ENCODE data around the gene CD207. TPM values are rescaled to one million over a fixed set of nuclear protein-coding genes. Genes with fewer than 3 reads are reported as not detected.

The CD207 gene
- total RNA-seq, 4 donors from 2014 or later = not detected

DNA sequence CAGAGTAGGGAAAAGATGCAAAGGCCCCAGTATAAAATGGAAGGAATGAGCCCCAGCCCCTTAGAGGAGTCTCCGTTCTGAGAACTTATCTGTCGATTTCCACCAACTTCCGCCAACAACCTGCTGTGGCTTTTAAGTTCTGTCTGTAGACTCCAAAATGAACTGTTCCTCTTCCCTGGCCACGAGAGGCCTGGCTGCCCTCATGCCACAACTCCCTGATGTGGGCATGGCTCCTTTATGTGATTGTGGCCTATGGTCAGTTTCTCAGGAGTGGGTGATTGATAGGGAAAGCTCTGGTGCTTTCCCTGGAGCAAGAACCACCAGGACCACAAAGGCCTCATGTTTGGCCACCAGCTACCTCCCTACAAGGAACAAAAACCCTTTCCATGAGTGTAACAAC, 18.8 kb upstream of the CD207 start:
- TF ChIP-seq, protein P1, sequence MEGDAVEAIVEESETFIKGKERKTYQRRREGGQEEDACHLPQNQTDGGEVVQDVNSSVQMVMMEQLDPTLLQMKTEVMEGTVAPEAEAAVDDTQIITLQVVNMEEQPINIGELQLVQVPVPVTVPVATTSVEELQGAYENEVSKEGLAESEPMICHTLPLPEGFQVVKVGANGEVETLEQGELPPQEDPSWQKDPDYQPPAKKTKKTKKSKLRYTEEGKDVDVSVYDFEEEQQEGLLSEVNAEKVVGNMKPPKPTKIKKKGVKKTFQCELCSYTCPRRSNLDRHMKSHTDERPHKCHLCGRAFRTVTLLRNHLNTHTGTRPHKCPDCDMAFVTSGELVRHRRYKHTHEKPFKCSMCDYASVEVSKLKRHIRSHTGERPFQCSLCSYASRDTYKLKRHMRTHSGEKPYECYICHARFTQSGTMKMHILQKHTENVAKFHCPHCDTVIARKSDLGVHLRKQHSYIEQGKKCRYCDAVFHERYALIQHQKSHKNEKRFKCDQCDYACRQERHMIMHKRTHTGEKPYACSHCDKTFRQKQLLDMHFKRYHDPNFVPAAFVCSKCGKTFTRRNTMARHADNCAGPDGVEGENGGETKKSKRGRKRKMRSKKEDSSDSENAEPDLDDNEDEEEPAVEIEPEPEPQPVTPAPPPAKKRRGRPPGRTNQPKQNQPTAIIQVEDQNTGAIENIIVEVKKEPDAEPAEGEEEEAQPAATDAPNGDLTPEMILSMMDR (IDR thresholded peaks at IDR 0.05; ENCODE audit: low read depth) = no peak

DNA sequence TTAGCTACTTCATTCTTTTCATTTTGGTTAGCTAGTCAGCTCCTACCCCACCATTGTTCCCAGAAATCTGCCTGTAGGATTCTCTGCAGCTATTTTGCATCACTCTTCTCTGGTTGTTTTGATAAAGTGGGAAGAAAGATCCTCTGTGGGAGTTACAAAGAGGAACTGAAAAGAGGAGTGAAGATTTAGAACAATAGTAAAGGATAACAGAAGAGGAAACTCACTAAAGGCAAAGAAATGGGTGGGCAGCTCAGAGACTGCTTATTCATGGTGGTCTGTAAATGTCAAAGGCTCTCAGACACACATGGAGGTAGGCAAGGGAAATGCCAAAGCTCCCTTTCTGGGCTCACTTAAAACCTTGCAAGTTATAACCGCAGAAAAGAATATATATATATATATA, 17.2 kb upstream of the CD207 start:
- TF ChIP-seq, protein P1 (IDR thresholded peaks at IDR 0.05; ENCODE audit: low read depth) = no peak

DNA sequence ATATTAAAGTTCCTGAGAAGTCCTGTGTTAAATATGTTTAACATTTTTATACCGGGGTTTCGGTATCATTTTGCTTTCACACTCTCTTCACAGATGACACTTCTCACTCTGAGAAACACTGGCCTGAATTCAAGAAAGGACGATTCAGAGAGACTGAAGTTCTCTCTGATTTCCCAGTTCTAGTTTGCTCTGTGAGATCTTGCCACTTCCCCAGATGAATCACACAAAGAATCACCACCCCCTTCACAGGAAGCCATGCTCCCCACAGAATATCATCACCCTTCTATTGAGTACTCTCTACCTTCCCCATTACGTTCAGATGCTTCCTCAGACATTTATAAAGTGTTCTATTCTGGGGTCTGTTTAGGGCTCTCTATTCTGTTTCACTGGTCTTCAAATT, 16.1 kb upstream of the CD207 start:
- TF ChIP-seq, protein P1 (IDR thresholded peaks at IDR 0.05; ENCODE audit: low read depth) = no peak

DNA sequence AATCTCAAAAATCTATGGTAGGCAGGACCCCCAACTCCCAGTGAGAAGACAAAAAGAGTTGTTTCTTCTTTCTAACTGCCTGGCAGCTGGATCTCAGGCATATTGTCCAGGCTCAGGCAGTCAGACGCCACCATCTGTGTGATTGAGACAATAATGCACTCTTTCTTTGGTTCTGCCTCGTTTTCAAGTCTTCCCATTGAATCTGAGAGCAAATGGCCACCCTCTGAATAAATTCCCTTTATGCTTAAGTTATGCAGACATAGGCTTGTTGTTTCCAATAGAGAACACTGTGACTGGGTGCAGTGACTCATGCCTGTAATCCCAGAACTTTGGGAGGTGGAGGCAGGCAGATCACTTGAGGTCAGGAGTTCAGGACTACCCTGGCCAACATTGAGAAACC, 15.3 kb upstream of the CD207 start:
- TF ChIP-seq, protein P1 (IDR thresholded peaks at IDR 0.05; ENCODE audit: low read depth) = no peak

DNA sequence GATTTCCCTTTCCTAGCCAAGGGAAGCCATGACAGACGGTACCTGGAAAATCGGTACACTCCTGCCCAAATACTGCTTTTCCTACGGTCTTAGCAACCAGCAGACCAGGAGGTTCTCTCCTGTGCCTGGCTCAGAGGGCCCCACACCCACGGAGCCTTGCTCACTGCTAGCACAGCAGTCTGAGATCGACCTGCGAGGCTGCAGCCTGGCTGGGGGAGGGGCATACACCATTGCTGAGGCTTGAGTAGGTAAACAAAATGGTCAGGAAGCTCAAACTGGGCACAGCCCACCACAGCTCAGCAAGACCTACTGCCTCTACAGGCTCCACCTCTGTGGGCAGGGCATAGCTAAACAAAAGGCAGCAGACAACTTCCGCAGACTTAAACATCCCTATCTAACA, 6.8 kb upstream of the CD207 start:
- TF ChIP-seq, protein P1 (IDR thresholded peaks at IDR 0.05; ENCODE audit: low read depth) = no peak

DNA sequence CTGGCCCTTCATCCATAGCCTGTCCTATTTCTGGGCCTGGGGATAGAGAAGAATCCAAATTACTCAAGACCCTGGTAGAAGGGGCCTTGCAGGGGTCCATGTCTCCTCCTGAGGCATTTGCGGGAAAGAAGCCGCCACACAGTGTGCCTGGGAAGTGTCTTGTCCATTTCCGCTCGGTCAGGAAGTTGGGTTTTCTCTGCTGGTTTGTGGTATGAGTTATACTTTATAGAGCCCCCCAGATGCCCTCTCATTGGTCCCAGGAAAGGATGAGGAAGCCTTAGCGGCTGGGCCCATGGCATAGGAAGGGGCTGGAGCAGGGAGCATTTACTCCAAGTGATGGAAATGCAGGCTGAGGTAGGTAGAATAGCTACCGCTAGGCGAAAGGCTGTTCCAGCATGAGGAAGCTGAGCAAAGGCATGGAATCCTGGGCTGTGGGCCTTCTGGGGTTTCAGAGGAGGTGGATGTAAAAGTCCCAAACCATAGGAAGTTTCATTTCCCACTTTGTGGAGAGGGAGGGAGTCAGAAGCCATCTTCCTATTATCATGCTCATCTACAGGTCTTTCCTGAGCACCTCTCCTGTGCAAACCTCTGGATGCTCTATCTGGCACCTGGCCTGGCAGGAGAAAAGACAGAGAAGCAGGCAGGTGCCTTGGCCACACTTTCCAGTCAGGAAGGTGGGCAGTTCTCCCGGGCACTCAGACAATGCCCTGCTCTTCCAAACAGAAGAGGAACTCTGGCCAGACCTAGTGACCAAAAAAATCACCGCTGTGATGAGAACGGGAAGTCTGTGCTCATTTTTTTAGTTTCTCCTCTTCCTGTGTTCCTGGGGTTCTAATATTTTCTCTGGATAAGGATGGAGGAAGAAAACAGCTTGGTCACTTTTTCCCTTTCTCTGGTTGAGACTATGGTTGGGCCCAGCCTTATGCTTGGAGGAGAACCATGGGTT, 2.6 kb upstream of the CD207 start:
- TF ChIP-seq, protein P1 (IDR thresholded peaks at IDR 0.05; ENCODE audit: low read depth) = no peak

DNA sequence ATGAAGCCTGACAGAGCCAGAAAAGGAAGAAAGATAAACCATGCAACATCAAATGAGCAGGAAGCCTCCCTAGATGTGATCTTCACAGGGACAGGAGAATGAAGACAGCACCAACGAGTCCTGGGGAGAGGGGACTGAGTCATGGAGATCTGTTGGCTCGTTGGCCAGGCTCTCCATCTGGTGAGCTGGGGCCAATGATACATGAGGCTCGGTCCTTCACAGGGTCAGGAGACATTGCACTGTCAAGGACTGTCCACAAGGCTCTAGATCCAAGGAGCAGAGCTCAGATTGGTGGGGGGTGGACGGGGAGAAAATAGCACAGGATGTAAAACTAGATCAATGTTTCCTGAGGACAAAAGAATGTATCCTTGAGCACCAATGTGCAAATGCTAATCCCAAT, 735 bp downstream of the CD207 start:
- TF ChIP-seq, protein P1 (IDR thresholded peaks at IDR 0.05; ENCODE audit: low read depth) = no peak

All from subcutaneous adipose tissue (tissue), 4 donors.